HEK293 (cell line): ENCODE data around the gene GNB1.

ENCODE experiments used
- CTCF ChIA-PET: fragments of 350-600 bp; formaldehyde crosslinking; extraction: SDS; loops from one replicate; lab custom pipeline; 2021; ENCODE audit warnings: antibody characterized with exemption; lab: Yijun Ruan, JAX
- POLR2A ChIA-PET: fragments of 300-600 bp; formaldehyde crosslinking; extraction: SDS; loops from one replicate; lab custom pipeline; 2020; ENCODE audit warnings: antibody characterized with exemption, inconsistent platforms; lab: Yijun Ruan, JAX
- H3K27ac ChIP-seq: fragments of 200-500 bp; sonication (Bioruptor generic); 2 replicates; pipeline ENCODE4 v1.5.1; 2014; ENCODE audit warnings: low read depth, low read length, control low read depth, inconsistent platforms; ENCODE audit errors: extremely low read depth
- H3K36me3 ChIP-seq, 2 experiments: fragments of 200-500 bp in 1 of 2; sonication (Bioruptor generic) in 1 of 2; 1 replicate in 1 of 2; 2 replicates in 1 of 2; pipeline ENCODE4 v1.5.1; 2014 to 2017; ENCODE audit warnings: inconsistent platforms in 2 of 2, low read length in 2 of 2; ENCODE audit not compliant: control insufficient read depth in 2 of 2, insufficient read depth in 1 of 2
- H3K4me1 ChIP-seq: fragments of 200-500 bp; sonication (Bioruptor generic); 2 replicates; pipeline ENCODE4 v1.5.1; 2014; ENCODE audit warnings: mild to moderate bottlenecking, low read length, inconsistent platforms; ENCODE audit not compliant: control insufficient read depth, insufficient read depth
- H3K4me3 ChIP-seq: 2 replicates; pipeline ENCODE4 v1.5.1; 2011; ENCODE audit warnings: low read depth, mild to moderate bottlenecking, control low read depth, low read length, moderate library complexity
- H3K9me3 ChIP-seq: fragments of 200-500 bp; sonication (Bioruptor generic); 2 replicates; pipeline ENCODE4 v1.5.1; 2014; ENCODE audit warnings: low read depth, low read length, inconsistent platforms; ENCODE audit not compliant: control insufficient read depth, insufficient read depth
- BCL11A ChIP-seq: fragments of 450-650 bp; formaldehyde crosslinking; IDR thresholded peaks from 2 replicates; pipeline ENCODE4 v1.5.1; 2016; ENCODE audit warnings: low read depth, missing biosample characterization, missing genetic modification characterization
- KLF9 ChIP-seq: fragments of 450-650 bp; formaldehyde crosslinking; IDR thresholded peaks from 2 replicates; pipeline ENCODE4 v1.5.1; 2016; ENCODE audit warnings: missing biosample characterization, missing genetic modification characterization, low read depth
- MZF1 ChIP-seq: fragments of 450-650 bp; formaldehyde crosslinking; IDR thresholded peaks from 2 replicates; pipeline ENCODE4 v1.5.1; 2017; ENCODE audit warnings: missing biosample characterization, missing genetic modification characterization, borderline replicate concordance
- PRDM1 ChIP-seq: fragments of 450-650 bp; formaldehyde crosslinking; IDR thresholded peaks from 2 replicates; pipeline ENCODE4; 2016; ENCODE audit warnings: missing biosample characterization, missing genetic modification characterization
- SCRT1 ChIP-seq: fragments of 450-650 bp; formaldehyde crosslinking; IDR thresholded peaks from 2 replicates; pipeline ENCODE4 v1.5.1; 2016; ENCODE audit warnings: missing biosample characterization, missing genetic modification characterization, borderline replicate concordance
- ZIC2 ChIP-seq: fragments of 450-650 bp; formaldehyde crosslinking; IDR thresholded peaks from 2 replicates; pipeline ENCODE4 v1.5.1; 2016; ENCODE audit warnings: missing biosample characterization, missing genetic modification characterization
- ZNF155 ChIP-seq: fragments of 450-650 bp; formaldehyde crosslinking; IDR thresholded peaks from 2 replicates; pipeline ENCODE4 v1.5.1; 2016; ENCODE audit warnings: missing biosample characterization, missing genetic modification characterization
- ZNF24 ChIP-seq: fragments of 450-650 bp; formaldehyde crosslinking; IDR thresholded peaks from 2 replicates; pipeline ENCODE4 v1.5.1; 2016; ENCODE audit warnings: missing biosample characterization, missing genetic modification characterization
- ZNF302 ChIP-seq: fragments of 450-650 bp; formaldehyde crosslinking; IDR thresholded peaks from 2 replicates; pipeline ENCODE4 v1.5.1; 2016; ENCODE audit warnings: missing biosample characterization, missing genetic modification characterization, low read depth
- ZNF510 ChIP-seq: fragments of 450-650 bp; formaldehyde crosslinking; IDR thresholded peaks from 2 replicates; pipeline ENCODE4 v1.5.1; 2018; ENCODE audit warnings: mild to moderate bottlenecking, missing genetic modification characterization, missing biosample characterization; ENCODE audit not compliant: insufficient replicate concordance
- ZNF558 ChIP-seq: fragments of 450-650 bp; formaldehyde crosslinking; IDR thresholded peaks from 2 replicates; pipeline ENCODE4 v1.5.1; 2016; ENCODE audit warnings: missing biosample characterization, missing genetic modification characterization
- ZSCAN30 ChIP-seq: fragments of 450-650 bp; IDR thresholded peaks from 2 replicates; pipeline ENCODE4 v1.5.1; 2018; ENCODE audit warnings: missing biosample characterization, mild to moderate bottlenecking, missing genetic modification characterization, moderate library complexity
- TF ChIP-seq, protein P1 (sequence below): fragments of 450-650 bp; formaldehyde crosslinking; IDR thresholded peaks from 2 replicates; pipeline ENCODE4 v1.5.1; 2016; ENCODE audit warnings: missing biosample characterization, missing genetic modification characterization
- TF ChIP-seq, protein P2 (sequence below): fragments of 450-650 bp; formaldehyde crosslinking; IDR thresholded peaks from 2 replicates; pipeline ENCODE4 v1.5.1; 2016; ENCODE audit warnings: missing biosample characterization, missing genetic modification characterization, borderline replicate concordance
- TF ChIP-seq, protein P3 (sequence below): fragments of 450-650 bp; formaldehyde crosslinking; IDR thresholded peaks from 2 replicates; pipeline ENCODE4 v1.5.1; 2017; ENCODE audit warnings: missing biosample characterization, missing genetic modification characterization
- TF ChIP-seq, protein P4 (sequence below): fragments of 450-650 bp; formaldehyde crosslinking; IDR thresholded peaks from 2 replicates; pipeline ENCODE4 v1.5.1; 2017; ENCODE audit warnings: missing biosample characterization, missing genetic modification characterization
- TF ChIP-seq, protein P5 (sequence below): fragments of 450-650 bp; IDR thresholded peaks from 2 replicates; pipeline ENCODE4 v1.5.1; 2018; ENCODE audit warnings: missing biosample characterization, mild to moderate bottlenecking, missing genetic modification characterization
- TF ChIP-seq, protein P6 (sequence below): fragments of 450-650 bp; formaldehyde crosslinking; IDR thresholded peaks from 2 replicates; pipeline ENCODE4 v1.5.1; 2017; ENCODE audit warnings: missing biosample characterization, missing genetic modification characterization

Gene GNB1

DNA sequence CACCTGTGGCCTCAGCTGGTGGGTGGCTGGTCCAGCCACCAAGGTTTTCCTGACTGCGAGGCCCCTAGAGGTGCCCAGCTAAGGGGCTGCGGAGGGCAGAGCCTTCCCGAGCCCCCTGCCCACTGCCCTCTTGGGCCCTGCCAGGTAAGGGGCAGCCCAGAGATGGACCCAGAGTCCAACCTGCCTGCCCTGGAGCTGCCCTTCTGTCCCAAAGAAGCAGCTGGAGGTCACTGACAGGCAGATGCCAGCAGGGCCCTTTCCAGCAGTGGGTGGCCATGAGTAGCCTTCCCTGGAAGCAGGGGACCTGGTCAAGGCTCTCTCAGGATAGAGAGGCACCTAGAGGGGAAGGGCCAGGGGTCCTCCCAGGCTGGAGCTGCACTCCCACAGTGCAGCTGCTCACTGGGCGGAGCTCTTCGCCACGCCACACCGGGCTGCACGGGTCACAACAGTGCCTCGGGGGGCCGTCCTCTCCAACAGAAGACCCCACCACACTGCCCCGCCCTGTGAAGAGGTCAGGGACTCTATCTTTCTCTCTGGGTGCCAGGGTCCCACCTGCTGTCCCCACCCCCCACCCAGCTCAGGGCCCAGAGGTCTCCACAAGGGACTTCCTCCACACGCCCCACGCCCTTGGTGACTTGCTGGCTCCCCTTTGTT, 10.9 kb upstream of the GNB1 start:
- H3K27ac ChIP-seq = no peak overlapping the region
- no peak overlapping the region for H3K4me3 ChIP-seq
- H3K36me3 ChIP-seq = no peaks in the 10 kb centered on the region
- POLR2A ChIA-PET = no interaction called here
- no peaks in the 10 kb centered on the region for H3K4me1 ChIP-seq
- H3K9me3 ChIP-seq = no peaks in the 10 kb centered on the region
- peak; percentile 48 for TF ChIP-seq ZIC2 (tag by site-specific recombination)
- TF ChIP-seq SCRT1 (tag by site-specific recombination) = 0 out of 2 replicates have a peak, but pooled peaks have one; percentile 2
- TF ChIP-seq ZNF155 (tag by site-specific recombination) = no peak
- TF ChIP-seq, all 188 proteins: peak for 2
- CTCF ChIA-PET = interaction anchor here (0.6 to 1.1 kb wide), 5 partner anchors 43 to 480 kb away, joined by 3 to 5 read pairs (median 4); no protein-coding TSS in a partner anchor

DNA sequence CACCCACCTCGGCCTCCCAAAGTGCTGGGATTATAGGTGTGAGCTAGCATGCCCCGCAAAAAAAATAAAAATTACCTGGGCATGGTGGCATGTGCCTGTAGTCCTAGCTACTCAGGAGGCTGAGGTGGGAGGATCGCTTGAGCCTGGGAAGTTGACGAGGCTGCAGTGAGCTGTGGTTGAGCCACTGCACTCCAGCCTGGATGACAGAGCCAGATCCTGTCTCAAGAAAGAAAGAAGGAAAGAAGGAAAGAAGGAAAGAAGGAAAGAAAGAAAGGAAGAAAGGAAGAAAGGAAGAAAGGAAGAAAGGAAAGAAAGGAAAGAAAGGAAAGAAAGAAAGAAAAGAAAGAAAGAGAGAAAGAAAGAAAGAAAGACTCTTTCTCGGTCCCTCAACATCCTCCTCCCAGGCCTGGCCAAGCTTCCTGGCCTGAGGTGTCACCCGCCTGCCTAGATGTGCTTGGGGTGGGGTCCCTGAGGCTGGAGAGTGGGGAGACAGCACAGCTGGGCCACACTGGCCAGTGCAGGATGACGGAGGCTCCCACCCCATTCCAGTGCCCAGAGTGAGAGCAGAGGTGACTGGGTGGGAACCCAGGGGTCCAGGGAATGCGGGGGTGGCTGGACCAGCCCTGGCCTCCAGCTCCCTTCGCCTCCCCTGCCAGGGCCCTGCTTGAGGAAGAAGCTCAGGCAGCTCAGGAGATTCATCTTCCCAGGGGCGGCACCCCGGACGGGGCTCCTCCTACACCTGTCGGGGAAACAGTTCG, 10.2 kb upstream of the GNB1 start:
- Histone ChIP-seq H3K36me3 (no peaks in the 10 kb centered on the region), H3K4me3 (no peak overlapping the region), H3K4me1 (no peaks in the 10 kb centered on the region), H3K9me3 (no peaks in the 10 kb centered on the region), H3K27ac (no peak overlapping the region)
- ChIA-PET CTCF (interaction anchor here (0.8 to 2.2 kb wide), 3 partner anchors 8 to 106 kb away, joined by 3 to 7 read pairs (median 4); no protein-coding TSS in a partner anchor), POLR2A (interaction anchor here (1.1 kb wide), 1 partner anchor 9 kb away, joined by 3 read pairs; no protein-coding TSS in a partner anchor)
- TF ChIP-seq, protein P1, sequence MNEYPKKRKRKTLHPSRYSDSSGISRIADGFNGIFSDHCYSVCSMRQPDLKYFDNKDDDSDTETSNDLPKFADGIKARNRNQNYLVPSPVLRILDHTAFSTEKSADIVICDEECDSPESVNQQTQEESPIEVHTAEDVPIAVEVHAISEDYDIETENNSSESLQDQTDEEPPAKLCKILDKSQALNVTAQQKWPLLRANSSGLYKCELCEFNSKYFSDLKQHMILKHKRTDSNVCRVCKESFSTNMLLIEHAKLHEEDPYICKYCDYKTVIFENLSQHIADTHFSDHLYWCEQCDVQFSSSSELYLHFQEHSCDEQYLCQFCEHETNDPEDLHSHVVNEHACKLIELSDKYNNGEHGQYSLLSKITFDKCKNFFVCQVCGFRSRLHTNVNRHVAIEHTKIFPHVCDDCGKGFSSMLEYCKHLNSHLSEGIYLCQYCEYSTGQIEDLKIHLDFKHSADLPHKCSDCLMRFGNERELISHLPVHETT (tag by site-specific recombination) = no peak
- TF ChIP-seq, protein P2, sequence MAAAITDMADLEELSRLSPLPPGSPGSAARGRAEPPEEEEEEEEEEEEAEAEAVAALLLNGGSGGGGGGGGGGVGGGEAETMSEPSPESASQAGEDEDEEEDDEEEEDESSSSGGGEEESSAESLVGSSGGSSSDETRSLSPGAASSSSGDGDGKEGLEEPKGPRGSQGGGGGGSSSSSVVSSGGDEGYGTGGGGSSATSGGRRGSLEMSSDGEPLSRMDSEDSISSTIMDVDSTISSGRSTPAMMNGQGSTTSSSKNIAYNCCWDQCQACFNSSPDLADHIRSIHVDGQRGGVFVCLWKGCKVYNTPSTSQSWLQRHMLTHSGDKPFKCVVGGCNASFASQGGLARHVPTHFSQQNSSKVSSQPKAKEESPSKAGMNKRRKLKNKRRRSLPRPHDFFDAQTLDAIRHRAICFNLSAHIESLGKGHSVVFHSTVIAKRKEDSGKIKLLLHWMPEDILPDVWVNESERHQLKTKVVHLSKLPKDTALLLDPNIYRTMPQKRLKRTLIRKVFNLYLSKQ (tag by site-specific recombination) = no peak
- TF ChIP-seq, protein P3, sequence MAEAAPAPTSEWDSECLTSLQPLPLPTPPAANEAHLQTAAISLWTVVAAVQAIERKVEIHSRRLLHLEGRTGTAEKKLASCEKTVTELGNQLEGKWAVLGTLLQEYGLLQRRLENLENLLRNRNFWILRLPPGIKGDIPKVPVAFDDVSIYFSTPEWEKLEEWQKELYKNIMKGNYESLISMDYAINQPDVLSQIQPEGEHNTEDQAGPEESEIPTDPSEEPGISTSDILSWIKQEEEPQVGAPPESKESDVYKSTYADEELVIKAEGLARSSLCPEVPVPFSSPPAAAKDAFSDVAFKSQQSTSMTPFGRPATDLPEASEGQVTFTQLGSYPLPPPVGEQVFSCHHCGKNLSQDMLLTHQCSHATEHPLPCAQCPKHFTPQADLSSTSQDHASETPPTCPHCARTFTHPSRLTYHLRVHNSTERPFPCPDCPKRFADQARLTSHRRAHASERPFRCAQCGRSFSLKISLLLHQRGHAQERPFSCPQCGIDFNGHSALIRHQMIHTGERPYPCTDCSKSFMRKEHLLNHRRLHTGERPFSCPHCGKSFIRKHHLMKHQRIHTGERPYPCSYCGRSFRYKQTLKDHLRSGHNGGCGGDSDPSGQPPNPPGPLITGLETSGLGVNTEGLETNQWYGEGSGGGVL = no peak
- TF ChIP-seq PRDM1 = peak; percentile 96
- no peak for TF ChIP-seq ZNF558 (tag by site-specific recombination)
- TF ChIP-seq, protein P4, sequence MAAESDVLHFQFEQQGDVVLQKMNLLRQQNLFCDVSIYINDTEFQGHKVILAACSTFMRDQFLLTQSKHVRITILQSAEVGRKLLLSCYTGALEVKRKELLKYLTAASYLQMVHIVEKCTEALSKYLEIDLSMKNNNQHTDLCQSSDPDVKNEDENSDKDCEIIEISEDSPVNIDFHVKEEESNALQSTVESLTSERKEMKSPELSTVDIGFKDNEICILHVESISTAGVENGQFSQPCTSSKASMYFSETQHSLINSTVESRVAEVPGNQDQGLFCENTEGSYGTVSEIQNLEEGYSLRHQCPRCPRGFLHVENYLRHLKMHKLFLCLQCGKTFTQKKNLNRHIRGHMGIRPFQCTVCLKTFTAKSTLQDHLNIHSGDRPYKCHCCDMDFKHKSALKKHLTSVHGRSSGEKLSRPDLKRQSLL (tag by site-specific recombination) = peak; percentile 87; the same call in 1 of the 2 replicates
- TF ChIP-seq, protein P5, sequence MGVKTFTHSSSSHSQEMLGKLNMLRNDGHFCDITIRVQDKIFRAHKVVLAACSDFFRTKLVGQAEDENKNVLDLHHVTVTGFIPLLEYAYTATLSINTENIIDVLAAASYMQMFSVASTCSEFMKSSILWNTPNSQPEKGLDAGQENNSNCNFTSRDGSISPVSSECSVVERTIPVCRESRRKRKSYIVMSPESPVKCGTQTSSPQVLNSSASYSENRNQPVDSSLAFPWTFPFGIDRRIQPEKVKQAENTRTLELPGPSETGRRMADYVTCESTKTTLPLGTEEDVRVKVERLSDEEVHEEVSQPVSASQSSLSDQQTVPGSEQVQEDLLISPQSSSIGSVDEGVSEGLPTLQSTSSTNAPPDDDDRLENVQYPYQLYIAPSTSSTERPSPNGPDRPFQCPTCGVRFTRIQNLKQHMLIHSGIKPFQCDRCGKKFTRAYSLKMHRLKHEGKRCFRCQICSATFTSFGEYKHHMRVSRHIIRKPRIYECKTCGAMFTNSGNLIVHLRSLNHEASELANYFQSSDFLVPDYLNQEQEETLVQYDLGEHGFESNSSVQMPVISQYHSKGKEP = no peak
- no peak for TF ChIP-seq MZF1 (tag by site-specific recombination)
- no peak for TF ChIP-seq ZNF302 (tag by site-specific recombination)
- TF ChIP-seq BCL11A (tag by site-specific recombination) = no peak
- no peak for TF ChIP-seq ZNF24
- no peak for TF ChIP-seq ZSCAN30 (tag by site-specific recombination)
- no peak for TF ChIP-seq ZNF510 (tag by site-specific recombination)
- TF ChIP-seq KLF9 = no peak
- TF ChIP-seq, protein P6, sequence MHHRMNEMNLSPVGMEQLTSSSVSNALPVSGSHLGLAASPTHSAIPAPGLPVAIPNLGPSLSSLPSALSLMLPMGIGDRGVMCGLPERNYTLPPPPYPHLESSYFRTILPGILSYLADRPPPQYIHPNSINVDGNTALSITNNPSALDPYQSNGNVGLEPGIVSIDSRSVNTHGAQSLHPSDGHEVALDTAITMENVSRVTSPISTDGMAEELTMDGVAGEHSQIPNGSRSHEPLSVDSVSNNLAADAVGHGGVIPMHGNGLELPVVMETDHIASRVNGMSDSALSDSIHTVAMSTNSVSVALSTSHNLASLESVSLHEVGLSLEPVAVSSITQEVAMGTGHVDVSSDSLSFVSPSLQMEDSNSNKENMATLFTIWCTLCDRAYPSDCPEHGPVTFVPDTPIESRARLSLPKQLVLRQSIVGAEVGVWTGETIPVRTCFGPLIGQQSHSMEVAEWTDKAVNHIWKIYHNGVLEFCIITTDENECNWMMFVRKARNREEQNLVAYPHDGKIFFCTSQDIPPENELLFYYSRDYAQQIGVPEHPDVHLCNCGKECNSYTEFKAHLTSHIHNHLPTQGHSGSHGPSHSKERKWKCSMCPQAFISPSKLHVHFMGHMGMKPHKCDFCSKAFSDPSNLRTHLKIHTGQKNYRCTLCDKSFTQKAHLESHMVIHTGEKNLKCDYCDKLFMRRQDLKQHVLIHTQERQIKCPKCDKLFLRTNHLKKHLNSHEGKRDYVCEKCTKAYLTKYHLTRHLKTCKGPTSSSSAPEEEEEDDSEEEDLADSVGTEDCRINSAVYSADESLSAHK (tag by site-specific recombination) = no peak
